Trophoblast cell (in vitro differentiated cells and primary cell): ENCODE measurements around the gene PTBP3.

ENCODE experiments used
- DNase-seq, 2 donors: peaks; one replicate each; pipeline ENCODE4 v3.0.0-alpha.2; 2016
- H2AFZ ChIP-seq: 2 replicates; pipeline ENCODE4 v1.6.1; 2013; ENCODE audit warnings: low read length, moderate library complexity, mild to moderate bottlenecking; ENCODE audit not compliant: insufficient read depth, poor library complexity
- H2AK5ac ChIP-seq: 2 replicates; pipeline ENCODE4 v1.6.1; 2013; ENCODE audit warnings: mild to moderate bottlenecking, low read length
- H2BK120ac ChIP-seq: 2 replicates; pipeline ENCODE4 v1.6.1; 2013; ENCODE audit warnings: low read length, mild to moderate bottlenecking, moderate library complexity; ENCODE audit not compliant: insufficient read depth, poor library complexity
- H2BK12ac ChIP-seq: 2 replicates; pipeline ENCODE4 v1.6.1; 2013; ENCODE audit warnings: mild to moderate bottlenecking, low read length, moderate library complexity
- H2BK5ac ChIP-seq: 2 replicates; pipeline ENCODE4 v1.6.1; 2013; ENCODE audit warnings: low read length, low read depth, moderate library complexity, mild to moderate bottlenecking; ENCODE audit not compliant: poor library complexity
- H3K14ac ChIP-seq: 2 replicates; pipeline ENCODE4 v1.6.1; 2013; ENCODE audit warnings: mild to moderate bottlenecking, low read length
- H3K18ac ChIP-seq: 2 replicates; pipeline ENCODE4 v1.6.1; 2013; ENCODE audit warnings: mild to moderate bottlenecking, low read length
- H3K23ac ChIP-seq: 2 replicates; pipeline ENCODE4 v1.6.1; 2013; ENCODE audit warnings: low read length
- H3K27ac ChIP-seq: 2 replicates; pipeline ENCODE4 v1.5.1; 2013; ENCODE audit warnings: low read depth, mild to moderate bottlenecking, inconsistent platforms, low read length, moderate library complexity
- H3K27me3 ChIP-seq: 2 replicates; pipeline ENCODE4 v1.6.1; 2013; ENCODE audit warnings: inconsistent platforms, mild to moderate bottlenecking, low read length, moderate library complexity; ENCODE audit not compliant: insufficient read depth
- H3K36me3 ChIP-seq, 2 experiments: 1 replicate in 1 of 2; 2 replicates in 1 of 2; pipeline ENCODE4 v1.6.1; 2013; ENCODE audit warnings: low read length in 2 of 2, mild to moderate bottlenecking in 2 of 2, moderate library complexity in 1 of 2; ENCODE audit not compliant: insufficient read depth in 2 of 2, control insufficient read depth in 1 of 2
- H3K4ac ChIP-seq: 2 replicates; pipeline ENCODE4 v1.6.1; 2013; ENCODE audit warnings: low read depth, mild to moderate bottlenecking, low read length, moderate library complexity
- H3K4me1 ChIP-seq, 2 experiments: 1 replicate in 1 of 2; 2 replicates in 1 of 2; pipeline ENCODE4 v1.6.1; 2013; ENCODE audit warnings: low read length in 2 of 2, mild to moderate bottlenecking in 2 of 2, moderate library complexity in 1 of 2; ENCODE audit not compliant: insufficient read depth in 2 of 2, control insufficient read depth in 1 of 2
- H3K4me2 ChIP-seq: 2 replicates; pipeline ENCODE4 v1.6.1; 2013; ENCODE audit warnings: inconsistent platforms, mild to moderate bottlenecking, low read length, moderate library complexity
- H3K4me3 ChIP-seq: 2 replicates; pipeline ENCODE4 v1.5.1; 2013; ENCODE audit warnings: mild to moderate bottlenecking, low read depth, low read length, inconsistent platforms
- H3K79me1 ChIP-seq: one replicate; pipeline ENCODE4 v1.6.1; 2013; ENCODE audit warnings: low read length
- H3K79me2 ChIP-seq: 2 replicates; pipeline ENCODE4 v1.6.1; 2013; ENCODE audit warnings: low read length, mild to moderate bottlenecking; ENCODE audit not compliant: control insufficient read depth, insufficient read depth, poor library complexity
- H3K9ac ChIP-seq: 2 replicates; pipeline ENCODE4 v1.6.1; 2013; ENCODE audit warnings: mild to moderate bottlenecking, low read length
- H3K9me3 ChIP-seq: 2 replicates; pipeline ENCODE4 v1.6.1; 2013; ENCODE audit warnings: low read depth, mild to moderate bottlenecking, control low read depth, inconsistent platforms, low read length; ENCODE audit not compliant: insufficient read depth
- H4K12ac ChIP-seq: 2 replicates; pipeline ENCODE4 v1.6.1; 2013; ENCODE audit warnings: low read depth, mild to moderate bottlenecking, low read length, moderate library complexity
- H4K8ac ChIP-seq: 2 replicates; pipeline ENCODE4 v1.6.1; 2013; ENCODE audit warnings: low read depth, mild to moderate bottlenecking, low read length, moderate library complexity
- H4K91ac ChIP-seq: one replicate; pipeline ENCODE4 v1.6.1; 2013; ENCODE audit warnings: low read depth, mild to moderate bottlenecking, low read length, moderate library complexity
- WGBS: extraction: QIAGEN DNeasy Blood & Tissue Kit; methylation state at CpG from one replicate; pipeline ENCODE4 v1.1.7; 2013; ENCODE audit warnings: missing lambda C conversion rate; ENCODE audit not compliant: insufficient read length, insufficient coverage; ENCODE audit errors: extremely low coverage; 5-methylcytosine and 5-hydroxymethylcytosine counted together

Gene PTBP3

GRCh38 chr9:112351184-112351583 lies 17.8 kb upstream of the PTBP3 start:
- Histone ChIP-seq H3K36me3 (no peaks in the 10 kb centered on the region), H2BK120ac (no peak overlapping the region), H3K79me1 (no peaks in the 10 kb centered on the region), H2AK5ac (no peak overlapping the region), H2AFZ (no peak overlapping the region), H3K79me2 (no peaks in the 10 kb centered on the region), H4K91ac (no peak overlapping the region), H3K14ac (no peak overlapping the region), H3K27ac (no peak overlapping the region), H3K4me1 (peaks cover 0 to 2% of the 10 kb centered on the region in 2 experiments), H3K4ac (no peak overlapping the region), H4K12ac (no peak overlapping the region), H4K8ac (no peak overlapping the region), H3K4me3 (no peak overlapping the region), H2BK5ac (no peak overlapping the region), H3K9ac (no peak overlapping the region), H3K4me2 (no peak overlapping the region), H3K9me3 (no peaks in the 10 kb centered on the region), H3K23ac (no peak overlapping the region), H3K27me3 (no peaks in the 10 kb centered on the region), H3K18ac (no peak overlapping the region), H2BK12ac (no peak overlapping the region)
- no peak for DNase-seq
- no CpG with 5 or more reads among the region's 3 CpGs for WGBS

DNA sequence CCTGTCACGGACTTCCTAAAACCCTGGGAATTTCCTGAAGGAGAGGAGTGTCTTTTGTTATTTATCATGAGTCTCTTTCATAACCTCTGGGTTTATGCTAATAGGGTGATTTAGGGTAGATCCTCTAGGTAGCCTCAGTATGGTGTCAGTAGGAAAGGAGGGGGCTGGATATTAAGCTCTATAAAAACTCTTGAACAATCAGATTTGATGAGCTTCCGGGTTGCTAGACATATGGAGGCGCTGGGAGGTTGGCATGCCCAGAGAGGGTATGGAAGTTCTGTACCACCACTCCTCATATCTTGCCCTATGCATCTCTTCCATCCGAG lies 15.6 kb upstream of the PTBP3 start:
- Histone ChIP-seq H3K27me3 (no peaks in the 10 kb centered on the region), H3K79me2 (no peaks in the 10 kb centered on the region), H3K9me3 (no peaks in the 10 kb centered on the region), H3K27ac (no peak overlapping the region), H2BK5ac (no peak overlapping the region), H2AFZ (no peak overlapping the region), H3K36me3 (no peaks in the 10 kb centered on the region), H4K91ac (no peak overlapping the region), H3K18ac (no peak overlapping the region), H3K4me2 (no peak overlapping the region), H2AK5ac (no peak overlapping the region), H4K8ac (no peak overlapping the region), H3K23ac (no peak overlapping the region), H3K14ac (no peak overlapping the region), H4K12ac (no peak overlapping the region), H2BK120ac (no peak overlapping the region), H3K4me3 (no peak overlapping the region), H3K4ac (no peak overlapping the region), H3K9ac (no peak overlapping the region), H3K4me1 (peaks cover 0 to 2% of the 10 kb centered on the region in 2 experiments), H2BK12ac (no peak overlapping the region), H3K79me1 (no peaks in the 10 kb centered on the region)
- no peak for DNase-seq
- WGBS = no CpG with 5 or more reads among the region's 4 CpGs

DNA sequence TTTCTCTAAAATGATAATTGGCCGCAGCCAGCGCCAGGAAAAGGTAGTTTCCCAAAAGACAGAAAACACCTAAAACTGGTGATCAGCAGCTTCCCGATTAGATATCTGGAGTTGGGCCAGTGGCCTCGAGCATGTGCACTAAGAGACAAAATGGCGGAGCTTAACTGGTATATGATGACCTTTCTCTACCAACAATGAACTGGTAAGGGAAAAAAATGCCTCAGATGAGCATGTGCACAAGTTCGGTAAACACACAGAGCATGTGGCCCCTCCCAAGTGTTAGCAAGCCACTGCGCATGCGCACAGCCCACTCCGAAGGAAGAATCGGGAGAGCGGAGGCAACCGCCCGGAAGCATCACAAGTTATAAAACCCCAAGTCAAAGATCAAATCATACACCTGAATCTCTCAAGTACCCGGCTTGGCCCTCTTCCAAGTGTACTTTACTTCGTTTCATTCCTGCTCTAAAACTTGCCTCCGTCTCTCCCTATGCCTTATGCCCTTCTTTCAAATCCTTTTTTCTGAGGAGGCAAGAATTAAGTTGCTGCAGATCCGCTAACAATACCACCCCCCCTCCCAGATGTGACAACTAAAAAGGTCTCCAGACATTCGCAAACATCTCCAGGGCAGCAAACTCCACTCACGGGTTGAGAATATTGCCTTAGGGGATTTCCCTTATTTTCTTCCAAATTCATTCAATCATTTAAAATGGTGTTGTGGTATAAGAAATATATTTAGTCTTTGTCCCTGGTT lies 15.0 kb upstream of the PTBP3 start:
- no peaks in the 10 kb centered on the region for H3K27me3 ChIP-seq
- no peaks in the 10 kb centered on the region for H3K79me1 ChIP-seq
- no peak overlapping the region for H4K91ac ChIP-seq
- no peaks in the 10 kb centered on the region for H3K79me2 ChIP-seq
- H3K4me1 ChIP-seq = peaks cover 0 to 2% of the 10 kb centered on the region in 2 experiments
- H3K9ac ChIP-seq = no peak overlapping the region
- peak overlapping the region; percentile 43 for H3K4me2 ChIP-seq
- H3K14ac ChIP-seq = no peak overlapping the region
- no peak overlapping the region for H2BK120ac ChIP-seq
- no peak overlapping the region for H3K18ac ChIP-seq
- H3K36me3 ChIP-seq = no peaks in the 10 kb centered on the region
- H2BK12ac ChIP-seq = no peak overlapping the region
- DNase-seq = peak; percentile 72 to 94
- no peak overlapping the region for H3K4me3 ChIP-seq
- no peak overlapping the region for H3K4ac ChIP-seq
- H3K27ac ChIP-seq = no peak overlapping the region
- WGBS = no CpG with 5 or more reads among the region's 19 CpGs
- no peak overlapping the region for H4K12ac ChIP-seq
- no peak overlapping the region for H3K23ac ChIP-seq
- H4K8ac ChIP-seq = no peak overlapping the region
- no peak overlapping the region for H2AK5ac ChIP-seq
- no peak overlapping the region for H2AFZ ChIP-seq
- H3K9me3 ChIP-seq = no peaks in the 10 kb centered on the region
- H2BK5ac ChIP-seq = no peak overlapping the region

DNA sequence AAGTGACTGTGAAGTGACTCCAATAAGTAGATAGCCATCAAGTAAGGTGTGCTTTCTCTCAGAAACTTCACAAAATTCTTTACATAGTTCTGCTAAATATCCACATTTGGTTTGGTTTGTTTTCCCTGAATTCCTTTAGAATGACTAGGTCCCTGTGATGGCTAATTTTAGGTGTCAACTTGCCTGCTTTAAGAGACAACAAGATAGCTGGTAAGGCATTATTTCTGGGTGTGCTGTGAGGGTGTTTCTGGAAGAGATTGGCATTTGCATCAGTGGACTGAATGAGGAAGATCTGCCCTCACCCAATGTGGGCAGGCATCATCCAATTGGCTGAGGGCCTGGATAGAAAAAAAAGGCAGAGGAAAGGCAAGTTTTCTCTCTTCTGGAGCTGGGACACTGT lies 8.3 kb upstream of the PTBP3 start:
- H2BK120ac ChIP-seq = peak overlapping the region; percentile 92
- no peak overlapping the region for H3K14ac ChIP-seq
- H3K36me3 ChIP-seq = no peaks in the 10 kb centered on the region
- no peak overlapping the region for H2AK5ac ChIP-seq
- no peak overlapping the region for H3K23ac ChIP-seq
- H2BK5ac ChIP-seq = no peak overlapping the region
- no peak overlapping the region for H4K8ac ChIP-seq
- no peak overlapping the region for H4K12ac ChIP-seq
- H3K27me3 ChIP-seq = no peaks in the 10 kb centered on the region
- no peak overlapping the region for H3K4ac ChIP-seq
- peak overlapping the region; percentile 51 for H4K91ac ChIP-seq
- DNase-seq = peak in 1 of 2 donors; percentile 79
- H3K9ac ChIP-seq = no peak overlapping the region
- peaks cover 4% of the 10 kb centered on the region for H3K79me1 ChIP-seq
- no peak overlapping the region for H2BK12ac ChIP-seq
- H2AFZ ChIP-seq = no peak overlapping the region
- no peak overlapping the region for H3K4me2 ChIP-seq
- H3K9me3 ChIP-seq = no peaks in the 10 kb centered on the region
- no peaks in the 10 kb centered on the region for H3K79me2 ChIP-seq
- H3K4me1 ChIP-seq = peaks cover 5 to 6% of the 10 kb centered on the region in 2 experiments
- H3K4me3 ChIP-seq = no peak overlapping the region
- no peak overlapping the region for H3K18ac ChIP-seq
- H3K27ac ChIP-seq = peak overlapping the region; percentile 68
